Neural cell (in vitro differentiated cells): ENCODE data around the gene ERGIC3.

Experiments
- EP300 ChIP-seq: fragments of 450-650 bp; conservative IDR thresholded peaks from 2 replicates; pipeline ENCODE4 v1.6.1; 2014; ENCODE audit warnings: antibody characterized with exemption, mild to moderate bottlenecking, moderate library complexity; ENCODE audit not compliant: poor library complexity, severe bottlenecking
- EZH2 ChIP-seq: fragments of 200-600, 300-800 bp; shearing (Covaris generic), sonication (generic); IDR thresholded peaks from 2 replicates; pipeline ENCODE4 v1.6.1; 2014; ENCODE audit warnings: antibody characterized with exemption, low read length, borderline replicate concordance, mild to moderate bottlenecking; ENCODE audit not compliant: insufficient read depth, poor library complexity, severe bottlenecking
- POLR2AphosphoS5 ChIP-seq: IDR thresholded peaks from 2 replicates; pipeline ENCODE4 v1.6.1; 2012
- RAD21 ChIP-seq: fragments of 450-650 bp; conservative IDR thresholded peaks from 2 replicates; pipeline ENCODE4 v1.6.1; 2014; ENCODE audit warnings: antibody characterized with exemption, mild to moderate bottlenecking, moderate library complexity
- TAF1 ChIP-seq: IDR thresholded peaks from 2 replicates; pipeline ENCODE4 v1.6.1; 2012; ENCODE audit warnings: low read depth
- TF ChIP-seq, protein P1 (sequence below): fragments of 450-650 bp; IDR thresholded peaks from 2 replicates; pipeline ENCODE4 v1.5.1; 2014; ENCODE audit warnings: antibody characterized with exemption, mild to moderate bottlenecking, moderate library complexity; ENCODE audit not compliant: poor library complexity, severe bottlenecking

GRCh38 chr20:35497320-35497719 is 44.6 kb upstream of the ERGIC3 start:
- no peak for TF ChIP-seq POLR2AphosphoS5
- TF ChIP-seq, protein P1, sequence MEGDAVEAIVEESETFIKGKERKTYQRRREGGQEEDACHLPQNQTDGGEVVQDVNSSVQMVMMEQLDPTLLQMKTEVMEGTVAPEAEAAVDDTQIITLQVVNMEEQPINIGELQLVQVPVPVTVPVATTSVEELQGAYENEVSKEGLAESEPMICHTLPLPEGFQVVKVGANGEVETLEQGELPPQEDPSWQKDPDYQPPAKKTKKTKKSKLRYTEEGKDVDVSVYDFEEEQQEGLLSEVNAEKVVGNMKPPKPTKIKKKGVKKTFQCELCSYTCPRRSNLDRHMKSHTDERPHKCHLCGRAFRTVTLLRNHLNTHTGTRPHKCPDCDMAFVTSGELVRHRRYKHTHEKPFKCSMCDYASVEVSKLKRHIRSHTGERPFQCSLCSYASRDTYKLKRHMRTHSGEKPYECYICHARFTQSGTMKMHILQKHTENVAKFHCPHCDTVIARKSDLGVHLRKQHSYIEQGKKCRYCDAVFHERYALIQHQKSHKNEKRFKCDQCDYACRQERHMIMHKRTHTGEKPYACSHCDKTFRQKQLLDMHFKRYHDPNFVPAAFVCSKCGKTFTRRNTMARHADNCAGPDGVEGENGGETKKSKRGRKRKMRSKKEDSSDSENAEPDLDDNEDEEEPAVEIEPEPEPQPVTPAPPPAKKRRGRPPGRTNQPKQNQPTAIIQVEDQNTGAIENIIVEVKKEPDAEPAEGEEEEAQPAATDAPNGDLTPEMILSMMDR, result no peak
- no peak for TF ChIP-seq RAD21
- no peak for TF ChIP-seq EZH2
- no peak for TF ChIP-seq TAF1
- TF ChIP-seq EP300, result no peak
